ENCODE results near the gene ZEB2. TPM values are rescaled to one million over a fixed set of nuclear protein-coding genes. Genes with fewer than 3 reads are reported as not detected.
A peak's percentile ranks its signal among the peaks of the same experiment; 100 is the strongest.

ZEB2 gene
- total and polyA plus RNA-seq, 2 of the 13 experiments (the other 11 are each of a cell fraction or from before 2014, with no cell fraction given): 0.07 TPM; not detected in 1

- ChIA-PET POLR2A (no interaction called here), CTCF (ENCODE audit: low intra/inter-chr PET ratio, low total read pairs) (no interaction called here)
- Histone ChIP-seq H3K27ac (ENCODE audit: extremely low read length, insufficient read depth, low read length) (no peak overlapping the region), H3K4me1 (ENCODE audit: insufficient read depth, low read length) (no peaks in the 10 kb centered on the region), H3K4me2 (ENCODE audit: low read depth, low read length) (no peak overlapping the region), H3K9me3 (ENCODE audit: low read length) (no peaks in the 10 kb centered on the region), H4K20me1 (ENCODE audit: insufficient read depth, low read length) (no peaks in the 10 kb centered on the region), H2AFZ (ENCODE audit: low read length) (no peak overlapping the region), H3K9ac (ENCODE audit: insufficient read depth, low read depth, low read length) (no peak overlapping the region), H3K27me3 (ENCODE audit: control insufficient read depth in 1 of 2, insufficient read depth in 2 of 2, low read length in 2 of 2) (peaks cover 0 to 3% of the 10 kb centered on the region in 2 experiments; a peak in 2 of 5 replicates), H3K4me3 (replicated peaks in 1 of 3; ENCODE audit: insufficient read depth in 1 of 3, low read depth in 2 of 3, low read length in 3 of 3) (no peak overlapping the region), H3K36me3 (replicated peaks in 1 of 2; ENCODE audit: control insufficient read depth in 1 of 2, insufficient read depth in 2 of 2, low read length in 2 of 2) (no peaks in the 10 kb centered on the region), H3K79me2 (ENCODE audit: insufficient read depth, low read length) (no peaks in the 10 kb centered on the region)
- DNase-seq (ENCODE audit: low spot score): no peak
- TF ChIP-seq ZMYM3 (CRISPR knock-in tag; IDR thresholded peaks at IDR 0.05) (no peak), ATF7 (IDR thresholded peaks at IDR 0.05) (peak; percentile 30; the same call in 1 of the 2 replicates), ATF7 (CRISPR knock-in tag; IDR thresholded peaks at IDR 0.05) (no peak), CREB1 (IDR thresholded peaks at IDR 0.05) (0 out of 2 replicates have a peak, but pooled peaks have one; percentile 13), CREB1 (CRISPR knock-in tag; IDR thresholded peaks at IDR 0.05) (no peak), ARID2 (CRISPR knock-in tag; IDR thresholded peaks at IDR 0.05; ENCODE audit: borderline replicate concordance) (no peak)
- no TSS peak for BruUV-seq (replicated peaks)
- no peak for ATAC-seq
- FAIRE-seq: no peak
- 27% methylated on average over 5 of the region's 5 CpGs for WGBS (ENCODE audit: low lambda C conversion rate)
- in situ Hi-C loops (cut with HindIII; ENCODE audit: extremely low pct_ligation_motif_present, low pct_unique_long_range_greater_than_20kb) (no loop called here), intact Hi-C loops (cut with micrococcal nuclease; ENCODE audit: unreplicated experiment) (no loop called here)
Measured at GRCh38 chr2:144378551-144378950, 141.4 kb downstream of the ZEB2 start.

GRCh38 chr2:144377914-144378313, 142.0 kb downstream of the ZEB2 start:
- Histone ChIP-seq H3K4me1 (ENCODE audit: insufficient read depth, low read length) (no peaks in the 10 kb centered on the region), H4K20me1 (ENCODE audit: insufficient read depth, low read length) (no peaks in the 10 kb centered on the region), H3K36me3 (replicated peaks in 1 of 2; ENCODE audit: control insufficient read depth in 1 of 2, insufficient read depth in 2 of 2, low read length in 2 of 2) (no peaks in the 10 kb centered on the region), H3K79me2 (ENCODE audit: insufficient read depth, low read length) (no peaks in the 10 kb centered on the region), H3K9me3 (ENCODE audit: low read length) (no peaks in the 10 kb centered on the region), H3K4me3 (replicated peaks in 1 of 3; ENCODE audit: insufficient read depth in 1 of 3, low read depth in 2 of 3, low read length in 3 of 3) (no peak overlapping the region), H3K9ac (ENCODE audit: insufficient read depth, low read depth, low read length) (no peak overlapping the region), H3K27me3 (ENCODE audit: control insufficient read depth in 1 of 2, insufficient read depth in 2 of 2, low read length in 2 of 2) (peaks cover 0 to 3% of the 10 kb centered on the region in 2 experiments; a peak in 2 of 5 replicates), H3K27ac (ENCODE audit: extremely low read length, insufficient read depth, low read length) (no peak overlapping the region), H3K4me2 (ENCODE audit: low read depth, low read length) (no peak overlapping the region), H2AFZ (ENCODE audit: low read length) (no peak overlapping the region)
- ATAC-seq: no peak
- no TSS peak for BruUV-seq (replicated peaks)
- WGBS (ENCODE audit: low lambda C conversion rate): 0% methylated on average over 2 of the region's 2 CpGs
- in situ Hi-C loops (cut with HindIII; ENCODE audit: extremely low pct_ligation_motif_present, low pct_unique_long_range_greater_than_20kb): no loop called here
- CTCF ChIA-PET (ENCODE audit: low intra/inter-chr PET ratio, low total read pairs): no interaction called here
- no peak for DNase-seq (ENCODE audit: low spot score)
- FAIRE-seq: no peak
- intact Hi-C loops (cut with micrococcal nuclease; ENCODE audit: unreplicated experiment): no loop called here
- POLR2A ChIA-PET: no interaction called here
- TF ChIP-seq ZNF160 (CRISPR knock-in tag; IDR thresholded peaks at IDR 0.05) (no peak), SRSF9 (IDR thresholded peaks at IDR 0.05; ENCODE audit: borderline replicate concordance, insufficient read depth, low read depth, low read length, poor library complexity, severe bottlenecking) (no peak), KLF11 (CRISPR knock-in tag; IDR thresholded peaks at IDR 0.05) (no peak), ATF3 (CRISPR knock-in tag; IDR thresholded peaks at IDR 0.05) (no peak), ZBTB42 (CRISPR knock-in tag; IDR thresholded peaks at IDR 0.05) (no peak), RXRA (CRISPR knock-in tag; IDR thresholded peaks at IDR 0.05) (no peak), ZNF18 (CRISPR knock-in tag; IDR thresholded peaks at IDR 0.05; ENCODE audit: insufficient replicate concordance) (no peak), ZZZ3 (CRISPR knock-in tag; IDR thresholded peaks at IDR 0.05; ENCODE audit: borderline replicate concordance) (no peak), JARID2 (CRISPR knock-in tag; IDR thresholded peaks at IDR 0.05; ENCODE audit: insufficient replicate concordance) (no peak), NFYC (CRISPR knock-in tag; IDR thresholded peaks at IDR 0.05) (no peak), ZMYM4 (CRISPR knock-in tag; IDR thresholded peaks at IDR 0.05) (no peak)

All from HepG2 (cell line).